HG02885 (cell line): ENCODE data around the gene CELA2A.
"Not testable (repeated sequence)": the region's sequence is repeated elsewhere in the genome, so short reads cannot be mapped to it uniquely, and the experiment has no call there.

Experiments used
- ATAC-seq: cut with Tn5 transposase; IDR thresholded peaks from one replicate; pipeline ENCODE4 v1.9.1; 2021; ENCODE audit warnings: mild to moderate bottlenecking; ENCODE audit not compliant: unreplicated experiment, poor library complexity

The CELA2A gene

DNA sequence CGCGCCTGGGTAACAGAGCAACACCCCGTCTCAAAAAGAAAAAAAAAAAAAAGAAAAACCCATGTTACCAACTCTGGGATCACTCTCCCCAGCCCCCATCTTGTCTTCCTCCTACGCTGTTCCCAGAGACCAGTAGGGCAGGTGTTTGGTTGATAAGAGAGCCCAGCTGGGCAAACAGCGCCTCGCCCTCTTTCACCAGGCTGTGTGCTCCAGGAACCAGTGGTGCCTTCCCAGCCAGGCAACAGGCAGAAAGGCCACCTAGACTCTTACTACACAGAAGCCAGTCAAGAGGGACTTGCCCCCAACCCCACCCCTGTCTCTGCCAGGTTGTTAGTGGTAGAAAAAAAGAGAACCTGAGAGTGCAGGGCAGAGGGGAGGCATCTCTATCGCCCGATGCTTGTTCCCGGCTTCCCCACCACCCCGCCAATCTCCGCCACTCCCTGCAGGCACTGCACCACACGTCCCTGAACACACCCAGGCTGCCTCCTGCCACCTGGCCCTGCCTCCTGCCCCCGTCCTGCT is 32.3 kb upstream of the CELA2A start:
- ATAC-seq: no peak

DNA sequence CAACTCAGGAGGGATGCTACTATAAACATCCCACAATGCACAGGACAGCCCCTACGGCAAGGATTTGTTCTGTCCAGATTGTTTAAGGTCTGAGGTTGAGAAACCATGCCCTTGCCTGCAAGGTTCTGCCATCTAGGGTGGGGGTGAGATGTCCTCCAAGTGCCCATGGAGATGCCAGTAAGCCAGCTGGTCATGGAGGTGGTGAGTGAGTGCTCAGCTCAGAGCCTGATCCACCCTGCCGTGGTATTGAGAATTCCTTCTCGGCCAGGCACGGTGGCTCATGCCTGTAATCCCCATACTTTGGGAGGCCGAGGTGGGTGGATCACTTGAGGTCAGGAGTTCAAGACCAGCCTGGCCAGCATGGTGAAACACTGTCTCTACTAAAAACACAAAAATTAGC is 31.6 kb upstream of the CELA2A start:
- no peak for ATAC-seq

DNA sequence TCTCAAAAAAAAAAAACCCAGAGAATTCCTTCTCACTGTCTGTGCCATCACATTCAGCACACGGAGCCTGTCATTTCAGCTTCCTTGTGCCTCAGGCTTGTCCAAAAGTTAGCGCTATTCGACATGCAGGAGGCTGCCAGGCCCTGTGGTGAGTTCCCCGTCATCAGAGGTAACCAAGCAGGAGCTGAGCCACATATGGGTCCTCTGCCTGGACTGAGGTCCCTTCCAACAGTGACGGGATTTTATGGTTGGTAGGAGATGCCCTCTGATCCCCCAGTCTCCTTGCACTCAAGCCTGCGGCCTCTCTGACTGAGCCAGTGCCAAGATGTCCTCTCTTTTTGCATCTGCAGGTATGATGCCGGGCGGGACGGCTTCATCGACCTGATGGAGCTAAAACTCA is 31.0 kb upstream of the CELA2A start:
- ATAC-seq: no peak

DNA sequence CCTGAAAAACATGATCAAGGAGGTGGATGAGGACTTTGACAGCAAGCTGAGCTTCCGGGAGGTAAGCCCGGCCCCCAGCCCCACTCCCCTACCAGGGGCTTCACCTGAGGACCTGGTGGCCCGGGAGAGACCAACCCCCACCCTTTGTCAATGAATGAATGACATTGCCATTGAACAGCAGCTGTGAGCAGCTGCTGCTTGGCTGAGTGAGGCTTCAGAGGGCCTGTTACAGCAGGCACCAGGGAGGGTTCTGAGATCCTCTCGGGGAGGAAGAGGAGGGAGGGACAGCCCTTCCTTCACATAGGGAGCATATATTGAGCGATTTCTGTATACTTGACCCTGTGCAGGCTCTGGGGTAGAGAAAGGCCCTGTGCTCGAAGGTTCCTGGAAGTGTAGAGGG is 30.6 kb upstream of the CELA2A start:
- no peak for ATAC-seq

DNA sequence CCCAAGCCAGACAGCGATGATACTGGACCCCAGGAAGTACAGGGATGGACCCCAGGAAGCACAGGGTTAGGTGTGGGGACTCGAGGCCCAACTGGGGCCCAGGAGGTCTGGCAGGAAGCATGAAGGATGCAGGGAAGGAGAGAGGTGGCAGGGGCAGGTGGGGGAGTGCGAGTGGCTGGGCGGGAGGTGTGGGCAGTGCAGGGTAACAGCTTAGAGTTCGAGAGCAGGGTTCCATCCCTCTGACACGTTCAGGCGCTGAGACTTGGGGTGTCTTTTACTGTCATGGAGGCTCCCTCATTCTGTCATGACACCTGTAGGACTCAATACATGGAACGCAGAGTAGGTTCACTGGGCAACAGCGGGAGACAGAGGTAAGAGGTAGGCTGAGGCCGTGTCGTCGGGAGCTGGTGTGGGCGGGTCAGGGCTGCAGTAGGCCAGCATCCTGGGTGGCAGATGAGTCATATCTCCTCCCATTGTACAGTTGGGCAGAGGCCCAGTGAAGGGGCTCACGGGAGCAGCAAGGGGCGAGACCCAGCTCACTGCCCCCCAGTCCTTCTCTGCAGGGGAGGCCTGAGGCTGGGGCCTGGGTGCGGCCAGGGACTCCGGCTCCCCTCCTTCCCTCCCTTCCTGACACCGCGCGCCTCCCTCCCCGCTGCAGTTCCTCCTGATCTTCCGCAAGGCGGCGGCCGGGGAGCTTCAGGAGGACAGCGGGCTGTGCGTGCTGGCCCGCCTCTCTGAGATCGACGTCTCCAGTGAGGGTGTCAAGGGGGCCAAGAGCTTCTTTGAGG is 29.8 kb upstream of the CELA2A start:
- ATAC-seq: no peak

DNA sequence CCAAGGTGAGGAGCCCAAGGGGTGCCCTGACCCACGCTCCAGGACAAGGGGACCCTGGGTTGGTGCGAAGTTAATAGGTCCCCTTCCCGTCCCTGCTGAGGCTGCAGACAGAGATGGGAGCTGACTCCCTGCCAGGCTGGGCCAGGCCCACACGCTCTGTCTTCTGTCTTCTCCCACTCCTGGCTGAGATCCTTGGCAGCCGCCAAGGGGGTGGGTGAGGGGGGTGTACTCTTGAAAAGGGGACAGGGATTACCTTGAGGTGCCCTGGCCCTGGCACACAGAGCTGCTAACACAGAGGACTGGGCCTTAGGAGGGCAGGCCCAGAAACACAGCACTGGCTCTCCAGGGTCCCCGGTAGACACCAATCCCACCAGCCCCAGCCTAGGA is 29.3 kb upstream of the CELA2A start:
- no peak for ATAC-seq

DNA sequence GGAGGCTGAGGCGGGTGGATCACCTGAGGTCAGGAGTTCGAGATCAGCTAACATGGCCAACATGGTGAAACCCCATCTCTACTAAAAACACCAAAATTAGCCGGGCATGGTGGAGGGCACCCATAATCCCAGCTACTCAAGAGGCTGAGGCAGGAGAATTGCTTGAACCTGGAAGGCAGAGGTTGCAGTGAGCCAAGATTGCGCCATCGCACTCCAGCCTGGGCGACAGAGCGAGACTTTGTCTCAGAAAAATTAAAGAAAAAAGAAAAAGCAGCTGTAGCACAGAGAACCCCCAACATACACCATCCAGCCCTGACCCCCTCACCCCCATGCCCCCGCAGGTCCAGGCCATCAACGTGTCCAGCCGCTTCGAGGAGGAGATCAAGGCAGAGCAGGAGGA is 28.3 kb upstream of the CELA2A start:
- ATAC-seq: not testable (repeated sequence)

DNA sequence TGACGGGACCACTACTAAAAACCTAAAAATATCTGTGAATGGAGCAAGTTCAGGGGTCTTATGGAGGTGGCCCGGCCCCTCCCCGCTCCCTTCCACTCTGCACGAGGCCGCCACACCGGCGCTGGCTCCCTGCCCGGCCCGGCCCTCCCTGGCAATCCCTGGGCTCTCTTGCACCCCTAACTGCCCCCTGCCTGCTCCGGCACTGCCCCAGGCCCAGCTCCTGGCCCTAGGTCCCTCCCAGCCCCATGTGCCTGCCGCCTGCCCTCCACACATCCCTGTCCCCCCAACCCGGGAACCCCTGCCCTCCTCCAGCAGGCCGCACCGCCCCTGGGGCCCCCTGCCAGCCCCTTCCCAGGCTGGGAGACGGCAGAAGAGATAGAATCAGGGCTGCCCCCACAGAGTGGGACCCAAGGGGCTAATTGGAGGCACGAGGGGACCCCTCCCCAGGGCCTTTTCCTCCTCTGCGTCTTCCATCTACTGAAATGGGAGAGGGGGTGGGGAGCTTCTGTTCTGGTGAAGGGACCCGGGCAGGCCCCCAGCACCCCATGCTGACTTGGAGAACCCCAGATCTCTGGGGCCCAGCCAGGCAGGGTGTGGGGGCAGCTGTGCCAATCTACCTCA is 27.6 kb upstream of the CELA2A start:
- no peak for ATAC-seq

DNA sequence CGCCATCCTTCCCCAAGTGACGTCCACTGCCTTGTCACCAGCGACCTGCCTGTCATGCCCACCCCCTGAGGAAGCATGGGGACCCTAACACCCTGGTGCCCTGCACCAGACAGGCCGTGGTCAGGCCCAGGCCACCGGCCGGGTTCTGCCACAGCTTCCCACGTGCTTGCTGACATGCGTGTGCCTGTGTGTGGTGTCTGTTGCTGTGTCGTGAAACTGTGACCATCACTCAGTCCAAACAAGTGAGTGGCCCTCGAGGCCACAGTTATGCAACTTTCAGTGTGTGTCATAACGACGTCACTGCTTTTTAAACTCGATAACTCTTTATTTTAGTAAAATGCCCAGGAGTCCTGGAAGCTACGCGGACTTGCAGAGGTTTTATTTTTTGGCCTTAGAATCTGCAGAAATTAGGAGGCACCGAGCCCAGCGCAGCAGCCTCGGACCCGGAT is 26.8 kb upstream of the CELA2A start:
- no peak for ATAC-seq

DNA sequence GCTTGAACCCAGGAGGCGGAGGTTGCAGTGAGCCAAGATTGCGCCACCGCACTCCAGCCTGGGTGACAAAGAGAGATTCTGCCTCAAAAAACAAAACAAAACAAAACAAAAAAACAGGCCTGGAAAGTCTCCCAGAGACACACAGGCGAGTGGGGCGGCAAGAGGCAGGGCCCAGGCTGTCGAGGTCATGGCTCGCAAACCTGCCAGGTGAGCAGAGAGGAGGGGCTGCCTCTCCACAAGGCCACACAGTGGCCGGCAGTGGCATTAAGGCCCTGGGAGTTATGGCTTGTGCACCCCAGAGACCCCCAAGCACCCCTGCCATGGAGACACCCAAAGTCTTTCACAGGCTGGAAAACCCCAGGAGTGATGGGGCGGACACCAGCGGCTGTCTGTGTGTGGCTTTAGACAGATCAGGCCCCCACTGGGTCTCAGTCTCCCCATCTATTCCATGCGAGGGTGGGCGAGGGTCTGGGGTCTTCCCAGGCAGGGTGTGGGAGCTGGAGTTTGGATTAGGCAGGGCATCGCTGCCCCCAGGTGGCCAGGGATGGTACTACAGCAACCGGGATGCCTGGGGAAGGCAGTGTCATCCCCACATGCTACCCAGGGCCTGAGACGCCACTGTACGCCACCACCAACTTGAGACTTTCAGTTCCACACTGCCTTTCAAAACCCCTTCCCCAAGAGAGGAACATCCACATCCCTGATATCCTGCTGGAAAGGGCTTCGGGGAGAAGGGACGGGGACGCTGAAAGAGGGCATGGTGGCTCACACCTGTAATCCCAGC is 25.6 kb upstream of the CELA2A start:
- no peak for ATAC-seq

DNA sequence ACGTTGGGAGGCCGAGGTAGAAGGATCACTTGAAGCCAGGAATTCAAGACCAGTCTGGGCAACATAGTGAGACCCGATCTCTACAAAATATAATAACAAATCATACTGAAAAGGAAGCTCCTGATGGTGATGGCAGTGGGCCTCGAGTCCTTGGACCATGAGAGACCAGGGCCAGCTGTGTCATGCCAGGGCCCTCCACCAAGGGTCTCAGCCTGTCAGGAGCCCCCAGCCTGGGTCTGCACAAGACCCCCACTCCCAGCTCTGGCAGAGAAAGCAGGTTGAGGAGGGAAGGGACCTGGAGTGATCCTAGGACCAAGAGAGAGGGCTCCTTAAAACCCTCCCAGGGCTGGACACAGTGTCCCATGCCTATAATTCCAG is 25.0 kb upstream of the CELA2A start:
- ATAC-seq: no peak

DNA sequence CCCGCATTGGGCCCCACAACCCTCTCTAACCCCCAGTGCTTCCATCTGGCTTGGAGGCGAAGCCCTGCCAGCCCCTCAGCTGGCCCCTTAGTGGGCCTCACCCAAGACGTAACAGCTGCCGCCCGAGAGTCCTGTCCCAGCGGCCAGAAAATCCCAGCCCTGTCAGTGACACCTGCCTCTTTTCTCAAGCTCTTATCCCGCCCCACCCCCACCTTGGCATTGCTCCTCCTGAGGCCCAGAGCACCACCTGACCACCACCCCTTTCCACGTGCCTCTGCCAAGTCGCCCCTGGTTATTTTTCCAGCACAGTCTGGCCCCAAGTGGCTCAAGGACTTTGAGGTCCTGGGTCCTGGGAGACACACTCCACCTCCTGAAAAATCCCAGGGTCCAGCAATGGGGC is 24.2 kb upstream of the CELA2A start:
- ATAC-seq: no peak

DNA sequence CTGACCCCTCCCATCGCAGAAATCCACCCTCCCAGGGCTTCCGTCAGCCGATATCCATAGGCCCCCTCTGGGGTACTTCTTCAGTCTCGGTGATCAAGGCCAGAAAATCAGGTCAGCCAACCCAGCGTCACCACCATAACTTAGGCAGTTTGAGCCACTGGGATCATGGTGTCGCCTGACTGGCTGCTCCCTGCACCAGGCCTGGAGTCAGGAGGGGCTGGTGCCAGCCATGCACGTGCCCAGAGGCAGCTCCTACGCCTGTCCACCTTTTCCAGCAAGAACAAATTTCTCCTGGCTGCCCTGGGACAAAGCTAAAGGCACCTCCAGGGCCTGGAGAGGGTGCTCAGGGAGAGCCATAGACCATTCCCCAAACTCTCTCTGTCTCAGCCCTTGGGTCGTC is 23.1 kb upstream of the CELA2A start:
- no peak for ATAC-seq

DNA sequence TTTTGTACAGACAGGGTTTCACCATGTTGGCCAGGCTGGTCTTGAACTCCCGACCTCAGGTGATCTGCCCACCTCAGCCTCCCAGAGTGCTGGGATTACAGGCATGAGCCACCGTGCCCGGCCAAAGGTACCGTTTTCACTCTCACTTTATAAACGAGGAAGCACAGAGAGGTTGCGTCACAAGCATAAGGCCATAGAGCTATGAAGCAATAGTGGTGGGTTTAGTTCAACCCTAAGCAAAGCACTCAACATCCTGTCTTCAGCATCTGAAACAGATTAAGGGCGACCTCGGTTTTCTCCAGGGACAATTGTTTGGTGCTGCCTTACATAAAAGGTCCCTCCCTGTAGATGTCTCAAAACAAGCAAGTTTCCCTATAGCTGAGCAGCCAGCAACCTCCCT is 21.8 kb upstream of the CELA2A start:
- not testable (repeated sequence) for ATAC-seq

DNA sequence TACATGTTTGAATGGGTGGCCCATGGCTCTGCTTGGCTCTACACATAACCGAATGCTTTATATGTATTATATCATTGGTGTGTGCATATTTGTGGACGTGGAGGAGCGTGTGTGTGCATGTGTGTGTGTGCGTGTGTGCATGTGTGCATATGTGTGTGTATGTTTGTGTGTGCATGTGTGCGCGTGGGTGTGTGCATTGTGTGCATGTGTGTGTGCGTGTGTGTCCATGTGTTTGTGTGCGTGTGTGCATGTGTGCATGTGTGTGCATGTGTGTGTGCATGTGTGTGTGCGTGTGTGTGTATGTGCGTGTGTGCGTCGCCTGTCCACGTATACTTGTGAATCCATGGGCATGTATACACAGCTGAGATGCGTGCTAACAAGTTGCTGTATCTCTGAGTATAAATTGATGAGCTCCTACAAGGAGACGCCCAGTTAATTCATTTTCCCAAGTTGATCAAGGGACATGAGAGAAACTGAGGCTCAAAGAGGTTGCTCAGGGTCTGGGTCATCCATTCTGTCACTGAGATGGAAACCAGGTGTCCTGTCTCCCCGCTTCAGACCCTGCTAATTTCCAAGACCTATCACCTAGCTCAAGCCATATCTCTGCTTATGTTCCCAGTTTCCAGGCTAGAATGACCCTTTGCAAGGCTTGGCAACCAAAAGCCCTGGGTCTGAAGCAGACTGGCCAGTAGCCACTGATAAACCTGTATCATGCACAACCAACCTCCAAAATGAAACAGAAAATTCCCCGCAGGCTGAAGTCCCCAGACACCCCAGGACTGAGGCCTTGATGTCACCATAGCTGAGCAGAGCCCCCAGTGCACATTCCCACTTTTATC is 21.1 kb upstream of the CELA2A start:
- ATAC-seq: no peak

DNA sequence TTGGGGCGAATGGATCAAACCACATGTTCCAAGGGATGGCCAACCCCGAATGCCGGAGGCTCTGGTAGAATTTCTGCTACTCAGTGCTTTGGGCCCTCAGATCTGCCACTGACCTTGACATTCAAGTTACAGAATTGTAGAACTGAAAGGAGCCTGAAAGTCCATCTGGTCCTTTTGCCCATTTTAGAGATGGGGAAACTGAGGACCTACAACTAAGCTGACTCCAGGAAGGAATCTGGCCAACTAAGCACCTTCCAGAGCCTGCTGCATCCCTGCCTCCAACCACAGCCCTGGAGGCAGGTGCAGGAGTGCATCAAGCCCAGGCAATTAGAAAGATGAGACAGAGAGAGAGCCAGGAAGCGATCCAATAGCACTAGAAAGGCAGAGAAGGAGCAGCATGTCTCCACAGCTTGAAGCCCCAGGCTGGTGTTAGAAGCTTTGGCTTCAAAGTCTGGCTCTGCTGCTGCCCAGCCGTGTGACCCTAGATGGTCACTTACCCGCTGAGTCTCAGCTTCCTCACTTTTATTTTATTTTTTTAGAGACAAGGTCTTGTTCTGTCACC is 19.6 kb upstream of the CELA2A start:
- ATAC-seq: no peak

DNA sequence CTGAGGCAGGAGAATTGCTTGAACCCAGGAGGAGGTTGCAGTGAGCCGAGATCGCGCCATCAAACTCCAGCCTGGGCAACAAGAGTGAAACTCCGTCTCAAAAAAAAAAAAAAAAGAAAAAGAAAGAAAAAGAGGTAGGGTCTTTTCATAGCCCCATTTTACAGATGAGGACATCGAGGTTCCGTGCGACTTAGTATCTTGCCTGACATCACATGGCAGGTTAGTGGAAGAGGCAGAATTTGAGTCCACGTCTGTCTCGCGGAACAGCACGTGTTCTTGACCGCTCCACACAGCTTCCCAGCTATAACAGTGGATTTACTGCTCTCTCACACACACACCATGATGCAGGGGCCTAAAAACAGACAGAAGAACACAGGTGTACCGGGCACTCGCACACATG is 17.2 kb upstream of the CELA2A start:
- ATAC-seq: no peak

DNA sequence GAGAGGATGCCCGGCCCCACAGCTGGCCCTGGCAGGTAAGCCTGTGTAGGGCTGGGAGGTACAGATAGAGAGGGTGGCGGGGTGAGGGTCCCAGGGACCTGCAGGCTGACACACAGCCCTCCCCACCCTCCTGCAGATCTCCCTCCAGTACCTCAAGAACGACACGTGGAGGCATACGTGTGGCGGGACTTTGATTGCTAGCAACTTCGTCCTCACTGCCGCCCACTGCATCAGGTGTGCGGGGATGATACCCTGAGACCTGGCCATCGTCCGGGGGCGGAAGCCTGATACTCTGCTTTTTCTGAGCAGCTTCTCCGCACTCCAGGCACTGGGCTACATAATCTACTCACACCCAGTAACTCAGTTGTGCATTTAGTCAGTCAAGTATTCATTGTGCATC is 16.2 kb upstream of the CELA2A start:
- ATAC-seq: no peak

DNA sequence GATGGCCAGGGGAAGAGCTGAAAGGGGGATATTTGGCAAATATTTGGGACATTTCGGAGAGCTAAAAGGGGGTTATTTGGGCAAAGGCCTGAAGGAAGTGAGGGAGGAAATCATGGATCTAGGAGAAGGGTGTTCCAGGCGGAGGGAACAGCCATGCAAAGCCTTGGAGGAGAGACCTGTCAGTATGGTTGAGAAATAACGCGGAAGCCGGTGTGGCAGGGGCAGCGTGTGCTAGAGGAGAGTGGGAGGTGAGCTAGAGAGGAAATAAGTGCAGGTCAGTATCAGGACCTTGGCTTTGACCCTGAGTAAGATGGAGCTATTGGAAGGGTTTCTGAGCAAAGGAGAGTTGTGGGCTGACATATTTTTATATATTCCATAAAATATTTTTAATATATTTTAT is 15.3 kb upstream of the CELA2A start:
- no peak for ATAC-seq

DNA sequence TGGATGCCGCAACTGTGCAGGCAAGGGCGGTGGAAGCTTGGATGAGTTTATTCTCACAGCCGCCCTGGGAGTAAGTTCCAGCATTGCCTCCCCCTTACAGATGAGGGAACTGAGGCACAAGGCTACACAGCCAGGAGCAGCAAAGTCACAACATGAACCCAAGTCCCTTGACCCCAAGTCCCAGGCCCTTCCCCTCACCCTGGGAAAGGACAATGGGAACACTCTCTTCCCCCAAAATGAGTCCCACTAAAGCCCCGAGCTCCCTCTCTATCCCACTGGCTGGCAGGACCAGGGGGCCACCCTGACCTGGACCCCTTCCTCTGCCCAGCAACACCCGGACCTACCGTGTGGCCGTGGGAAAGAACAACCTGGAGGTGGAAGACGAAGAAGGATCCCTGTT is 14.4 kb upstream of the CELA2A start:
- ATAC-seq: no peak
